SKM-1 treated with dmso at 0.1 percent for 144 hours (cell line): ENCODE results near the gene TF.

Experiments used
- DNase-seq: peaks from one replicate; lab custom pipeline; 2025; ENCODE audit not compliant: unreplicated experiment; lab: John Stamatoyannopoulos, UW

TF gene

DNA sequence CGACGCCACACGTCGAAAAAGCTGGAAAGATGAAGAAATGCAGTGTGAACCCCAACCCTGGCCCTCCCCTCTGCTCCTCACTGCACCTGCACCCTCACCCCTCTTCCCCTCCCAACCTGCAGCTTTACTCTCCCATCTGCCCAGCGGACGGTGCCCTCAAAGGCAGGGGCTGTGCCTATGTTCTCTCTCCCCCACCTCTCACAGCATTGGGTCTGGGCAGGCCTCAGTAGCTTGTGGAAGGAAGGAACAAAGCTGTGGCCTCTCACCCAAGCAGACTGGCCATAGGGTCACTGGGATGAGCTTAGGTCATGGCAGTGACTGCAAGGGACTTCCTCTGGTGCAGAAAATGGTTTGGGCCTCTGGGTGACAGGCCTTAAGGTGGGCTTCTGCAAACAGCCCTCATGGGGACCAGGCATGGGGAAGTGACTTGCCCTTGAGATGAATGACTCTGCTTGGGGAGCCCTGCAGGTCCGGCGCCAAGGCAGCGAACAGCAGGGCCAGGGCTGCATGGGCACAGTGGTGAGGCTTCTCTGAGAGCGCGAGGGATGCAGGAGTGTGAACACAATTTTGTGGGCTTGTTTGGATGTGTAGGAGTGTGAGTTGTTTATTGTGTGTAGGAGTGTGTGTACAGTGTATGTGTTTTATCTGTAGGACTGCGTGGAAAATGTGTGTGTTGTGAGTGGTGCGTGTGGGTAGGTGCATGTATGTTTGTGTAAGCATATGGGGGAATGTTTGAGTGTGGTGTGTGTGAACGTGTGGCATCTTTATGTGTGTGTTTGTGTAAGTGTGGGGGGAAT lies 88.6 kb downstream of the TF start:
- DNase-seq, result no peak

DNA sequence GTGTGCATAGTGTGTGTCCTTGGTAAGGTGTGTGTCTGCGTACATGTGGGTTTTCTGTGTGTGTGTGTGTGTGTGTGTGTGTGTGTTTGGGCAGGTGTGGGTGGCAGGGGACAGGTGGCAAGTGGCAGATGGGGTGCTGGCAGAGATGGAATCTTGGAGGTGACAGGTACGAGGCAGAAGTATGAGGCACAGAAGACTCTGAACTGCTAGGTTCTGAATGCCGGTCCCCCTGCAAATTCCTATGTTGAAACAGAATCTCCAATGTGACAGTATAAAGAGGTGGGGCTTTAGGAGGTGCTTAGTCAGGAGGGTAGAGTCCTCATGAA lies 89.2 kb downstream of the TF start:
- DNase-seq, result no peak

DNA sequence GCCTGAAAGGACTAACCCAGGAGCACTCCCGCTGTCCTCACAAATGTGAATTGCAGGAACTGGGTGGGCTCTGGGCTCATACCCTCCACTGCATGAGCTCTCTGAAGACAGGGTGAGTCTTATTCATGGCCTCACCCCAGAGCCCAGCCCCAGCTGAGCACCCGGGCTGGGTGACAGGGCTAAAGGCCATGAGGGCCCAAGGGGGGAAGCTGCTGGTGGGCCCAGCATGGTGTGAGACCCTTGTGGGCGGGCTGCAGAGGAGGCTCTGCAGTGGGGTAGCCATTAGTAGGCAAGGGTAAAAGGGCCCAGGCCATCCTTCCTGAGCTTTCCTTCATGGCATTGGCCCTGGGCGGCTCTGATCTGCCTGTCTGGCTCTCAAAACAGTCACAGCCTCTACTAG lies 89.8 kb downstream of the TF start:
- no peak for DNase-seq

DNA sequence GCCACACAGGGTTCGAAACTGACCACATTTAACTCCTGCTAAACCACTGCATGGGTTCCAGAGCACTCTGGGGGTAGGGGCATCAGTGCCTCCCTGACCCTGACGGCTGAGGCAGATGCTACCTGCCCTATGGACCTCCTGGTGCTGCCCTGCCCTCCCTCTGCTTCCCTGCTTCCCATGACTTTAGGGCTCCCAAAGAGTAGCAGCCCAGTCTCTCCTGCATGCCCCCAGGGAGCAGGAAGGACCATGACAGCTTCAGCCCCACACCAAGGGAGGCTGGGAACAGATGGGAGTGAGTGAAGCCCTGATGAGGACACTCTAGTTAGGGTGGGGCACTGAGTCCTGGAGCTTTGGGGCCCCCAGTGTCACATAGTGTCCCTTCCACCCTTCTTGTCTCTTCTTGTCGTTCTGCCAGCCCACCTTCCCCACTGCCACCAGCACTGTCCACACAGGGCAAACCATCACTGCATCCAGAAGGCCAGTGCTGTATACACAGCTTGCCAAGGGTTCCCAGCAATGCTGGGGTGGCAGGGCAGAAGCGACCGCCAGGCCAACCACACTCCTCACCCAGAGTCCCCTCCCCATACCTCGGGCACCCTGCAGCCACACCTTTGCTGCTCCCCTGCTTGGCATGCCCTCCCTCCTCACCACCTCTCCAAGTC lies 90.4 kb downstream of the TF start:
- DNase-seq, result no peak

DNA sequence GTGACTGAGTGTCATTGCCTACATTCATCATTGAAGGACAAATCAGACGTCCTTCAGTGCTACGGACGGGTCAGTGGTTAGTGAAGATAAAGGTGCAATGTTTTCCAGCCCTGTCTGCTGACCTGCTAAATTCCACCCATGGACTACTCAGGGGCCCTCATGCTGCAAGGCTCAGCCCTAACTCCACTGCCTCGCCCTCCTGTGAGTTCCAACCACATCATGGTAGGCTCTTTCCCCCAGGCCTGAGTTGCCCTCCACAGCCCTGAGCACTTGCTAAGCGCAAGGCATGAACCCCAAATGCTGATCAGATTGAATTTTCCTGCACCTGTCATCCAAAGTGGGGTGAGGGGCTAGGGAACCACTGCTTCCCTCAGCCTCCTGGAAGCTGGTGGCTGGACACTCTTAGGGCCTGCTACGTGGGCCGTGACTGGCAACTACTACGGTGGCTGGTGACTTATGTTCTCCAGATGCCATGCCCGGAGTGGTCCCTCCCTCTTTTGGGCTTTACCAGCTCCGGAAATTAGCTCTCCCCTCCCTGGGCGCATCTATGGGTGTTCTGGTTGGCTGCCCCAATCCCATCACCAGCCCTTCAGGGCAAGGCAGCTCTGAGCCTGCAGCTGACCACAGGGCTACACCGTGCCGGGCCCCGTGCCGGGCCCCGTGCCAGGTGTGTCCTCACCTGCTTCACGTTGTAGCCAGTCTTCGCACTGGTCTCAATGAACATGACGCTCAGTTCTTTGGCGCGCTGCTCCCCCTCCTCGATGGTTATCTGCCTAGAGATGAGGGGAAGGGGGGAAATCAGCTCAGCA lies 91.5 kb downstream of the TF start:
- DNase-seq, result no peak

DNA sequence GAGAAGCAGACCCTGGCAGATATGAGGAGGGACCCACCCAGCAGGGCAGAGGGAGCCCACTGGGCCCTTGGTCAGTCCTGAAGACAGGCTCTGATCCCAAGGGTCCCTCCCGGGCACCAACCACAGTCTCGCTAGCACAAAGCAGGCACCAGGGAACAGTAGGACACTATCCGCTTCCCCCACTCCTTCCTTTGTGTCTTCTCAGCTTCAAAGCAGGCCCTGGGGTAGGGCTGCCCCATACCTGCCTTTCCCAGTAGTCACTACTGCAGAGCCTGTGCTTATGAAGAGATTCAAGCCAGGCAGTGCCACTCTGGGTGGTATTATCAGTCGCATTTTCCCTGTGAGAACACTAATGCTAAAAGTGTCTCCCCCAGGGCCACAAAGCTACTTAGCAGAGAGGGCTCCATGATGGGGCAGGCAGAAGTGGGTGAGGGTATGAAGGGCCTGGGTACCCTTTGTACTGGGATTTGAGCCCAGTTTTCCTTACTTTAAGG lies 92.2 kb downstream of the TF start:
- DNase-seq, result no peak

DNA sequence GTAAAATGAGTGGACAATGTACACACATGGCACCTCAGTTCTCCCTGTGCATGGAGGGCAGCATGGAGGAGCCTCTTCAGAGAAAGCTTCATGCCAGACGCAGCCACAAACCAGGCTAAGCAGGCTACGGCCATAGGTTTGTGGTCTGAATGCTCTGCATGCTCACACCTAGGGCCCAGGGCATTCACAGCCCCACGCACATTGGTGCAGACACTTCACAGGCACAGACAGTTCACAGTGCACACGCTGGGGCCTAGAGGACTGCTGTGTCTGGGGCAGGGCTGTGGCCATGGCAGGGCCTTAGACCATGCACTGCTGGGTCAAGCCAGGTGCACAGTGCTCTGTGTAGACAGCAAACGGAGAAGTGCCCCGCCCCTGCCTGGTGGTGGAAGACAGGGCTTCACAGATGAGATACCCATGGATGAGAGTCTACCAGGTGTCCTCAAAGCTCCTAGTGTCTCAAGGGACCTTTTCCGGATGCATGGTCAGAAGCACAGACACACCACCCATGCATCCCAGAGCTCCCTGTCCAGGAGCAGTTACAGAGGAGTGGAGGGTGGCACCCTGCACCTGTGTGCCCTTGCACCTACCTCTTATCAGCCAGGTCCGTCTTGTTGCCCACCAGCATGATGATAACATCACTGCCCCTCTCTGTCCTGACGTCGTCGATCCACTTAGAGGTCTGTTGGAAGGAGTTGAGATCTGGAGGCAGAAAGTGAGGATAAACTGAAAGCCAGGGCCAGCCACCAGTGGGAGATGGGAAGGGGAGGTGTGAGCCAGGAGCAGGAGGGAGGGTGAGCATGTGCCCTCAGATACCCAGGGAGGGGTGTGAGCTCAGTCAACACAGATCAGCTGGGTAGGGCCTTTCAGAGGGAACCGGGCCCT lies 93.0 kb downstream of the TF start:
- DNase-seq, result no peak

DNA sequence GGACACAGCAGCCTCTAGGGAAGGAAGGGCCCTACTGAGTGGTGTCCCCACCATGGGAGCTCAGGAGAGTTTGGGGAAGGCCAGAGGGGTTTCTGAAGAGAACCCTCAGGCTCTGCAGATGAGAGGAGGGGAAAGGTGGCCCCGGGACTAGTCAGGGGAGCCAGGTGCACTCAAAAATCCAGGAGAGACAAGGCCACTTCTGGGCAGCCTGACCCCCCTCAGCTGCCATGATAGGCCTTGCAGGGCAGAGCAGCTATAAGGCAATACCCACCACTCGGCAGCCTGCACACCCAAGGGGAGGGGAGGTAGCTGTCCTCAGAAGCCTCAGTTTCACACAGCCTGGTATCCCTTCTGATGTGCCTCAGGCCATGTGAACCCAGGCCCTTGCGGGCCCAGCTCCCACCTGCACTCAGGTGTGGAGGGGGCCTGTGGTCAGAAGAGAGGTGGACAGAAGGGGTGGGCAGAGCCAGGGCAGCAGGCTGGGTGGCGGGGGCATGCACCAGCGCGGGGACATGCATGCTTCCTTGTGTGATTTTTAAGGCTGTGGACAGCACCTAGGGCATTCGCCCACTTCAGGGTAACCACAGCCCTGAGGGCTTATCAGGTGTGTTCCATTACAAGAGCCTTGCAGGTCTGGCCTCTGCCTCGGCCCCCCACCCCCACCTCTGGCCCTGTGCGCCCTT lies 94.0 kb downstream of the TF start:
- no peak for DNase-seq

DNA sequence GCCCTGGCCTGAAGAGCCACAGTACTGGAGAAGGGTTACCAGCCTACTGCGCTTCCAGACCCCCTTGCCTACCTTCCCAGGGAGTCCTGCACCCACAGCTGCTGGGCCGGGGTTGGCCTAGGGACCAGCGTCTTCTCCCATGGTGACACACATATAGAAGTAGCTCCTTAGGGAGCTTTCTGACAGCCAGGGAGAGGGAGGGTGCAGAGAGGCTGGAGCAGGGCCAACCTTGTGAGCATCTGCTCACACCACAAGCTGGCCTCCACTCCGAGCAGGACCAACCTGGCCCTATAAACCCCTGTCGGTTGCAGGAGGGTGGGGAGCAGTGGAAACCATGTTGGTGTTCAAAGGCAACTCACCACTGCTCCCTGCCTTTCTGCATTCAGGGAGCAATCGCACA lies 94.6 kb downstream of the TF start:
- no peak for DNase-seq

DNA sequence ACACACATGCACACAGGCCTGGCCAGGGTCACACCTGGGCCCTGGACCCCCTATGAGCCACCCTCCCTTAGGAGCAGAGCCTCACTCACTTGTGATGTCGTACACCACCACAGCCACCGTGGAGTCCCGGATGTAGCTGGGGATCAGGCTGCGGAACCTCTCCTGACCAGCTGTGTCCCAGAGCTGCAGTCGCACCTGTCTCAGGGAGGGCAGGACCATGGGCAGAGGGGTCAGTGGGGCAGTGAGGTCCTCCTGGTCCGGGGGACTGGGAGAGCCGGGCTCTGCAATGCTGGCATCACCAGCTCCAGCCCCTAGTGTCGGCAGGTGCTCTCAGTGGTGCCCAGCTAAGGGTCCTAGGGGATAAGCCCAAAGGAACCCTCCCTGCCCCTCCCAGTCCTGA lies 95.0 kb downstream of the TF start:
- no peak for DNase-seq

DNA sequence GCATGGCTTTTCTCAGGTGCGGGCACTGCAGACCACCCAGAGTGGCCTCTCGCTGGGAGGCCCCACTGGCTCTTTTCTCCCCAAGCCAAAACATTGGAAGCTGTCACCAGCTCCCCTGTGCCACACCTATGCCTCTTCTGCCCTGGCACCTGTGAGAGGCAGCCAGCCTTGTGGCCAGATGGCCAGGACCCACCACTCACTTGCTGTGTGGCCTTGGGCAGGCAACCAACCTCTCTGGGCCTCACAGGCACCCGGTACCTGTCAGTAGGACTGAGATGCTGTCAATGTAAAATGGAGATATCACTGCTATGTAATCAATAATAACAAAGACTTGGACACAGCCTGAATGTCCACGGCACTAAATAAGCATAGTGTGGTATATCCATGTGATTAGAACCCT lies 96.0 kb downstream of the TF start:
- no peak for DNase-seq

DNA sequence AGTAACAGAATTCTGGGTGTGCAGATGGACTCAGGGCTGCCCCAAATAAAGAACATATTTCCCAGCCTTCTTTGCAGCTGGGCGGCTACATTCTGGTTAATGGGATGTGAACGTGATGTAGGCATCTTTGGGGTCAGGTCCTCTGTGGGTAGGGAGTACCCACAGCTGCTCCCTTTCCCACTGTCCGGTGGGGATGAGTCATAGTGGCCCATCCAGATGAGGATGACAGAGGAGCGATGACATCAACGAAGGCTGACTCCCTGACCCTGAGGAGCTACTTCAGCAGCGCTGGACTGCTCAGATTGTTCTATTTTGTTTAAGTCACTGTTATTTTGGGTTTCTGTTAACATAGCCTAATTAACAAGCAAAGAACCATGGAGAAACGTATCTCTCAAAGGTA lies 97.4 kb downstream of the TF start:
- DNase-seq, result no peak

DNA sequence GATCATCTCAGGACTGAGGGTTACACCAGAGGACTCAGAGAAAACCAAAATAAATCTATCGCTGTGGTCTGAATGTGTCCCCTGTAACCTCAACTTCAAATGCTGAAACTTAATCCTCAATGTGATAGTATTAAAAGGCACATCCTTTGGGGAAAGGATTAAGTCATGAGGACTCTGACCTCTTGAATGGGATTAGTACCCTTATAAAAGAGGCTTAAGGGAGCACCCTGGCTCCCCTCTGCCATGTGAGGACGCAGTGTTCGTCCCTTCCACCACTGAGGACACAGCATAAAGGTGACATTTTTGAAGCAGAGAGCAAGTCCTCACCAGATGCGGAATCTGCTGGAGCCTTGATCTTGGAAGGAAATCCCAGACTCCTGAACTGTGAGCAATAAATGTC lies 98.9 kb downstream of the TF start:
- no peak for DNase-seq
